H9 (cell line): ENCODE measurements around the gene LYPD5. TPM values are rescaled to one million over a fixed set of nuclear protein-coding genes. Genes with fewer than 3 reads are reported as not detected.
A peak's percentile ranks its signal among the peaks of the same experiment; 100 is the strongest.

Source experiments
- DNase-seq: peaks from one replicate; pipeline ENCODE4 v3.0.0-alpha.2; 2017
- H2AFZ ChIP-seq: one replicate; pipeline ENCODE4 v1.6.1; 2013; ENCODE audit warnings: mild to moderate bottlenecking, low read length, control low read depth, moderate library complexity
- H2AK5ac ChIP-seq: 2 replicates; pipeline ENCODE4 v1.6.1; 2013; ENCODE audit warnings: low read length, control low read depth, mixed read lengths; ENCODE audit not compliant: insufficient read length
- H2BK120ac ChIP-seq: one replicate; pipeline ENCODE4 v1.6.1; 2013; ENCODE audit warnings: low read depth, mild to moderate bottlenecking, low read length, control low read depth, inconsistent platforms; ENCODE audit not compliant: poor library complexity, severe bottlenecking
- H2BK12ac ChIP-seq: 2 replicates; pipeline ENCODE4 v1.6.1; 2013; ENCODE audit warnings: low read length, control low read depth, mixed read lengths, low read depth; ENCODE audit not compliant: insufficient read length
- H2BK15ac ChIP-seq: 2 replicates; pipeline ENCODE4 v1.6.1; 2013; ENCODE audit warnings: low read depth, low read length, control low read depth
- H2BK20ac ChIP-seq: one replicate; pipeline ENCODE4 v1.6.1; 2013; ENCODE audit warnings: low read depth, mild to moderate bottlenecking, low read length, control low read depth, inconsistent platforms; ENCODE audit not compliant: poor library complexity, severe bottlenecking
- H2BK5ac ChIP-seq: 2 replicates; pipeline ENCODE4 v1.6.1; 2013; ENCODE audit warnings: low read length, control low read depth, mixed read lengths; ENCODE audit not compliant: insufficient read length
- H3K14ac ChIP-seq: 2 replicates; pipeline ENCODE4 v1.6.1; 2013; ENCODE audit warnings: low read length, control low read depth; ENCODE audit not compliant: insufficient read depth
- H3K18ac ChIP-seq: 2 replicates; pipeline ENCODE4 v1.6.1; 2013; ENCODE audit warnings: low read depth, mild to moderate bottlenecking, mixed read lengths, low read length, control low read depth; ENCODE audit not compliant: insufficient read length
- H3K23ac ChIP-seq: 2 replicates; pipeline ENCODE4 v1.6.1; 2013; ENCODE audit warnings: low read length, control low read depth, mixed read lengths, low read depth; ENCODE audit not compliant: insufficient read length
- H3K23me2 ChIP-seq: 2 replicates; pipeline ENCODE4 v1.6.1; 2013; ENCODE audit warnings: low read depth, mild to moderate bottlenecking, mixed read lengths, low read length, control low read depth; ENCODE audit not compliant: insufficient read length, poor library complexity, severe bottlenecking
- H3K27ac ChIP-seq: 2 replicates; pipeline ENCODE4 v1.5.1; 2013; ENCODE audit warnings: low read length, control low read depth, mixed read lengths, low read depth; ENCODE audit not compliant: insufficient read length
- H3K27me3 ChIP-seq: 2 replicates; pipeline ENCODE4 v1.6.1; 2013; ENCODE audit warnings: low read length, control low read depth, inconsistent platforms; ENCODE audit not compliant: insufficient read depth
- H3K4ac ChIP-seq: 2 replicates; pipeline ENCODE4 v1.6.1; 2013; ENCODE audit warnings: low read depth, mild to moderate bottlenecking, control low read depth, inconsistent platforms, low read length, moderate library complexity
- H3K4me1 ChIP-seq: 2 replicates; pipeline ENCODE4 v1.6.1; 2013; ENCODE audit warnings: low read length, control low read depth, inconsistent platforms; ENCODE audit not compliant: insufficient read depth
- H3K4me2 ChIP-seq: 2 replicates; pipeline ENCODE4 v1.6.1; 2013; ENCODE audit warnings: low read length, control low read depth, mixed read lengths; ENCODE audit not compliant: insufficient read length, insufficient read depth
- H3K56ac ChIP-seq: 2 replicates; pipeline ENCODE4 v1.6.1; 2013; ENCODE audit warnings: low read depth, mild to moderate bottlenecking, mixed read lengths, low read length, control low read depth; ENCODE audit not compliant: insufficient read length
- H3K79me1 ChIP-seq: 2 replicates; pipeline ENCODE4 v1.6.1; 2013; ENCODE audit warnings: low read depth, mild to moderate bottlenecking, moderate library complexity, low read length, control low read depth, inconsistent platforms; ENCODE audit not compliant: insufficient read depth, poor library complexity, severe bottlenecking
- H3K79me2 ChIP-seq: 2 replicates; pipeline ENCODE4 v1.6.1; 2013; ENCODE audit warnings: low read length, control low read depth, inconsistent platforms; ENCODE audit not compliant: insufficient read depth
- H3K9ac ChIP-seq: 2 replicates; pipeline ENCODE4 v1.6.1; 2013; ENCODE audit warnings: low read length, control low read depth, mixed read lengths; ENCODE audit not compliant: insufficient read length; ENCODE audit errors: extremely low read depth
- H3K9me3 ChIP-seq: one replicate; pipeline ENCODE4 v1.6.1; 2013; ENCODE audit warnings: low read depth, low read length, inconsistent platforms; ENCODE audit not compliant: control insufficient read depth
- H3T11ph ChIP-seq: one replicate; pipeline ENCODE4 v1.6.1; 2013; ENCODE audit warnings: mild to moderate bottlenecking, low read length, control low read depth, inconsistent platforms
- H4K20me1 ChIP-seq: one replicate; pipeline ENCODE4 v1.6.1; 2013; ENCODE audit not compliant: control insufficient read depth, insufficient read length, insufficient read depth
- H4K5ac ChIP-seq: 2 replicates; pipeline ENCODE4 v1.6.1; 2013; ENCODE audit warnings: low read depth, mild to moderate bottlenecking, mixed read lengths, low read length, control low read depth; ENCODE audit not compliant: insufficient read length
- H4K8ac ChIP-seq: replicated peaks from 2 replicates; pipeline ENCODE4 v1.6.1; 2013; ENCODE audit warnings: low read length, control low read depth, mixed read lengths, low read depth; ENCODE audit not compliant: insufficient read length
- H4K91ac ChIP-seq: 2 replicates; pipeline ENCODE4 v1.6.1; 2013; ENCODE audit warnings: low read depth, mild to moderate bottlenecking, moderate library complexity, mixed read lengths, low read length, control low read depth; ENCODE audit not compliant: insufficient read length
- H3K27ac Mint-ChIP-seq, 3 experiments: 2 replicates in 2 of 3; 3 replicates in 1 of 3; pipeline ENCODE4 v1.8.0; 2020 to 2021; ENCODE audit warnings: mixed read lengths in 3 of 3, mild to moderate bottlenecking in 1 of 3, moderate library complexity in 1 of 3
- H3K27me3 Mint-ChIP-seq: 2 replicates; pipeline ENCODE4 v1.8.0; 2021; ENCODE audit warnings: low read depth, mild to moderate bottlenecking, moderate library complexity, mixed read lengths
- H3K36me3 Mint-ChIP-seq, 3 experiments: 2 replicates in 2 of 3; 3 replicates in 1 of 3; pipeline ENCODE4 v1.8.0; 2020 to 2021; ENCODE audit warnings: low read depth in 3 of 3, mixed read lengths in 3 of 3; ENCODE audit not compliant: insufficient read depth in 1 of 3
- H3K4me1 Mint-ChIP-seq, 2 experiments: 2 replicates each; pipeline ENCODE4 v1.8.0; 2020; ENCODE audit warnings: mixed read lengths in 2 of 2
- H3K4me3 Mint-ChIP-seq, 2 experiments: 2 replicates in 1 of 2; 3 replicates in 1 of 2; pipeline ENCODE4 v1.8.0; 2020 to 2021; ENCODE audit warnings: mild to moderate bottlenecking in 2 of 2, mixed read lengths in 2 of 2, moderate library complexity in 1 of 2
- H3K9me3 Mint-ChIP-seq, 2 experiments: 2 replicates in 1 of 2; 3 replicates in 1 of 2; pipeline ENCODE4 v1.8.0; 2020; ENCODE audit warnings: mild to moderate bottlenecking in 2 of 2, mixed read lengths in 2 of 2, moderate library complexity in 1 of 2
- WGBS: extraction: QIAGEN DNeasy Blood & Tissue Kit; methylation state at CpG from one replicate; pipeline ENCODE4 v1.1.7; 2013; ENCODE audit warnings: missing lambda C conversion rate, low lambda C conversion rate, mixed read lengths; ENCODE audit not compliant: insufficient read length; ENCODE audit errors: extremely low coverage; 5-methylcytosine and 5-hydroxymethylcytosine counted together
- total RNA-seq: library from RNA; stranded (reverse); gene quantifications from 2 replicates; pipeline ENCODE4 v1.2.1, GENCODE V29; 2021
- TF ChIP-seq, protein P1 (sequence below): fragments of 200-600 bp; sonication (generic); conservative IDR thresholded peaks from 3 replicates; pipeline ENCODE4 v1.8.0; 2021; ENCODE audit warnings: antibody characterized with exemption, mild to moderate bottlenecking

LYPD5 gene
- total RNA-seq, 1 experiment from 2014 or later: 0.50 TPM

- no peak overlapping the region for H2BK5ac ChIP-seq
- no CpG with 5 or more reads among the region's 5 CpGs for WGBS
- H3K18ac ChIP-seq: no peak overlapping the region
- no peaks in the 10 kb centered on the region for H3K79me1 ChIP-seq
- H2BK120ac ChIP-seq: no peak overlapping the region
- H3K27ac Mint-ChIP-seq: peak overlapping the region in 2 of 3 experiments; percentile 16 to 81; a peak in 3 of 7 replicates
- H3K36me3 Mint-ChIP-seq: peaks cover 0 to 7% (median 5%) of the 10 kb centered on the region in 3 experiments; a peak in 2 of 7 replicates
- no peaks in the 10 kb centered on the region for H3K9me3 Mint-ChIP-seq
- H3K9ac ChIP-seq: no peak overlapping the region
- no peak overlapping the region for H3K14ac ChIP-seq
- no peak for DNase-seq
- H4K8ac ChIP-seq: no peak overlapping the region
- no peaks in the 10 kb centered on the region for H3K9me3 ChIP-seq
- H2BK12ac ChIP-seq: no peak overlapping the region
- peaks cover 6% of the 10 kb centered on the region for H3K23me2 ChIP-seq
- no peak overlapping the region for H3K27ac ChIP-seq
- no peak overlapping the region for H2AK5ac ChIP-seq
- no peak overlapping the region for H3K56ac ChIP-seq
- no peaks in the 10 kb centered on the region for H3K27me3 ChIP-seq
- peaks cover 3% of the 10 kb centered on the region; the same call in 1 of the 2 replicates for H3K27me3 Mint-ChIP-seq
- no peaks in the 10 kb centered on the region for H4K20me1 ChIP-seq
- no peak overlapping the region for H3K4me3 Mint-ChIP-seq
- peaks cover 13 to 20% of the 10 kb centered on the region in 2 experiments for H3K4me1 Mint-ChIP-seq
- no peak overlapping the region for H3K4ac ChIP-seq
- H3K4me1 ChIP-seq: no peaks in the 10 kb centered on the region
- no peak overlapping the region for H2BK15ac ChIP-seq
- TF ChIP-seq, protein P1, sequence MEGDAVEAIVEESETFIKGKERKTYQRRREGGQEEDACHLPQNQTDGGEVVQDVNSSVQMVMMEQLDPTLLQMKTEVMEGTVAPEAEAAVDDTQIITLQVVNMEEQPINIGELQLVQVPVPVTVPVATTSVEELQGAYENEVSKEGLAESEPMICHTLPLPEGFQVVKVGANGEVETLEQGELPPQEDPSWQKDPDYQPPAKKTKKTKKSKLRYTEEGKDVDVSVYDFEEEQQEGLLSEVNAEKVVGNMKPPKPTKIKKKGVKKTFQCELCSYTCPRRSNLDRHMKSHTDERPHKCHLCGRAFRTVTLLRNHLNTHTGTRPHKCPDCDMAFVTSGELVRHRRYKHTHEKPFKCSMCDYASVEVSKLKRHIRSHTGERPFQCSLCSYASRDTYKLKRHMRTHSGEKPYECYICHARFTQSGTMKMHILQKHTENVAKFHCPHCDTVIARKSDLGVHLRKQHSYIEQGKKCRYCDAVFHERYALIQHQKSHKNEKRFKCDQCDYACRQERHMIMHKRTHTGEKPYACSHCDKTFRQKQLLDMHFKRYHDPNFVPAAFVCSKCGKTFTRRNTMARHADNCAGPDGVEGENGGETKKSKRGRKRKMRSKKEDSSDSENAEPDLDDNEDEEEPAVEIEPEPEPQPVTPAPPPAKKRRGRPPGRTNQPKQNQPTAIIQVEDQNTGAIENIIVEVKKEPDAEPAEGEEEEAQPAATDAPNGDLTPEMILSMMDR: peak; percentile 50
- no peak overlapping the region for H2AFZ ChIP-seq
- H3K79me2 ChIP-seq: no peaks in the 10 kb centered on the region
- H3K23ac ChIP-seq: no peak overlapping the region
- no peak overlapping the region for H4K91ac ChIP-seq
- no peak overlapping the region for H2BK20ac ChIP-seq
- H4K5ac ChIP-seq: no peak overlapping the region
- no peak overlapping the region for H3T11ph ChIP-seq
- no peak overlapping the region for H3K4me2 ChIP-seq
These were observed 42.7 kb downstream of the LYPD5 start for GRCh38 chr19:43759515-43759914.
